Neural cell (in vitro differentiated cells): ENCODE results near the gene NDUFV2.

Source experiments
- EP300 ChIP-seq: fragments of 450-650 bp; conservative IDR thresholded peaks from 2 replicates; pipeline ENCODE4 v1.6.1; 2014; ENCODE audit warnings: antibody characterized with exemption, mild to moderate bottlenecking, moderate library complexity; ENCODE audit not compliant: poor library complexity, severe bottlenecking
- EZH2 ChIP-seq: fragments of 200-600, 300-800 bp; shearing (Covaris generic), sonication (generic); IDR thresholded peaks from 2 replicates; pipeline ENCODE4 v1.6.1; 2014; ENCODE audit warnings: antibody characterized with exemption, low read length, borderline replicate concordance, mild to moderate bottlenecking; ENCODE audit not compliant: insufficient read depth, poor library complexity, severe bottlenecking
- MXI1 ChIP-seq: fragments of 450-650 bp; conservative IDR thresholded peaks from 2 replicates; pipeline ENCODE4 v1.6.1; 2014; ENCODE audit warnings: antibody characterized with exemption, mild to moderate bottlenecking; ENCODE audit not compliant: poor library complexity, severe bottlenecking
- SMC3 ChIP-seq: fragments of 450-650 bp; conservative IDR thresholded peaks from 2 replicates; pipeline ENCODE4 v1.6.1; 2014; ENCODE audit warnings: antibody characterized with exemption, mild to moderate bottlenecking, moderate library complexity; ENCODE audit not compliant: poor library complexity
- TAF1 ChIP-seq: IDR thresholded peaks from 2 replicates; pipeline ENCODE4 v1.6.1; 2012; ENCODE audit warnings: low read depth
- TF ChIP-seq, protein P1 (sequence below): fragments of 450-650 bp; IDR thresholded peaks from 2 replicates; pipeline ENCODE4 v1.5.1; 2014; ENCODE audit warnings: antibody characterized with exemption, mild to moderate bottlenecking, moderate library complexity; ENCODE audit not compliant: poor library complexity, severe bottlenecking

- TF ChIP-seq, protein P1, sequence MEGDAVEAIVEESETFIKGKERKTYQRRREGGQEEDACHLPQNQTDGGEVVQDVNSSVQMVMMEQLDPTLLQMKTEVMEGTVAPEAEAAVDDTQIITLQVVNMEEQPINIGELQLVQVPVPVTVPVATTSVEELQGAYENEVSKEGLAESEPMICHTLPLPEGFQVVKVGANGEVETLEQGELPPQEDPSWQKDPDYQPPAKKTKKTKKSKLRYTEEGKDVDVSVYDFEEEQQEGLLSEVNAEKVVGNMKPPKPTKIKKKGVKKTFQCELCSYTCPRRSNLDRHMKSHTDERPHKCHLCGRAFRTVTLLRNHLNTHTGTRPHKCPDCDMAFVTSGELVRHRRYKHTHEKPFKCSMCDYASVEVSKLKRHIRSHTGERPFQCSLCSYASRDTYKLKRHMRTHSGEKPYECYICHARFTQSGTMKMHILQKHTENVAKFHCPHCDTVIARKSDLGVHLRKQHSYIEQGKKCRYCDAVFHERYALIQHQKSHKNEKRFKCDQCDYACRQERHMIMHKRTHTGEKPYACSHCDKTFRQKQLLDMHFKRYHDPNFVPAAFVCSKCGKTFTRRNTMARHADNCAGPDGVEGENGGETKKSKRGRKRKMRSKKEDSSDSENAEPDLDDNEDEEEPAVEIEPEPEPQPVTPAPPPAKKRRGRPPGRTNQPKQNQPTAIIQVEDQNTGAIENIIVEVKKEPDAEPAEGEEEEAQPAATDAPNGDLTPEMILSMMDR = no peak
- TF ChIP-seq SMC3 (no peak), EZH2 (no peak), TAF1 (no peak), EP300 (no peak), MXI1 (no peak)
These were observed 926 bp downstream of the NDUFV2 start for GRCh38 chr18:9103376-9103873.
